Measurements from ENCODE around the gene ELFN2. TPM values are rescaled to one million over a fixed set of nuclear protein-coding genes. Genes with fewer than 3 reads are reported as not detected.

Gene ELFN2
- total RNA-seq, 1 donor from 2014 or later: under 0.01 TPM

DNA sequence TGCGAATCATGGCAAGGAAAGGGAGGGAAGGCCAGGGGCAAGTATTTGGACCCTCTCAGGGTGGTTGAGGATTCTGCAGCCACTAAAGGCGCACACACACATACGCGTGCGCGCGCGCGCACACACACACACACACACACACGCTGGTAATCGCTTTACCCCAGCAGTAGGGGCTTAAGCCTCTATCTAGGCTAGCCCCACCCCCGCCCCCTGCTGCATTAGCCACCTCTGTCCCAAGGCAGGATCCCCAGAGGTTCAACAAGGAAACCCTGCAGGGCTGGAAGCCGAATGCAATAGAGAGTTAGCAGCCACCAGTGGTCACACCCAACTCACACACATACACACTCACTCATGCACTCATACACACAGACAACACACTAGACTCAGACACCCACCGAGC, 28.6 kb upstream of the ELFN2 start:
- Histone ChIP-seq H3K9me3 (ENCODE audit: control insufficient read depth in 3 of 3, low read length in 3 of 3) (peaks cover 0 to 7% (median 0%) of the 10 kb centered on the region in 3 donors), H3K4me3 (ENCODE audit: low read length in 3 of 3) (no peak overlapping the region), H3K4me1 (ENCODE audit: control insufficient read depth in 3 of 3, insufficient read depth in 3 of 3, low read length in 3 of 3) (no peaks in the 10 kb centered on the region), H3K9ac (ENCODE audit: low read depth in 1 of 3, low read length in 3 of 3) (no peak overlapping the region), H3K27ac (ENCODE audit: low read depth, low read length) (no peak overlapping the region), H3K36me3 (ENCODE audit: control insufficient read depth in 3 of 3, insufficient read depth in 3 of 3, low read length in 3 of 3) (no peaks in the 10 kb centered on the region), H3K27me3 (ENCODE audit: control insufficient read depth in 3 of 3, insufficient read depth in 3 of 3, low read length in 3 of 3) (peaks cover 33 to 42% (median 37%) of the 10 kb centered on the region in 3 donors)

DNA sequence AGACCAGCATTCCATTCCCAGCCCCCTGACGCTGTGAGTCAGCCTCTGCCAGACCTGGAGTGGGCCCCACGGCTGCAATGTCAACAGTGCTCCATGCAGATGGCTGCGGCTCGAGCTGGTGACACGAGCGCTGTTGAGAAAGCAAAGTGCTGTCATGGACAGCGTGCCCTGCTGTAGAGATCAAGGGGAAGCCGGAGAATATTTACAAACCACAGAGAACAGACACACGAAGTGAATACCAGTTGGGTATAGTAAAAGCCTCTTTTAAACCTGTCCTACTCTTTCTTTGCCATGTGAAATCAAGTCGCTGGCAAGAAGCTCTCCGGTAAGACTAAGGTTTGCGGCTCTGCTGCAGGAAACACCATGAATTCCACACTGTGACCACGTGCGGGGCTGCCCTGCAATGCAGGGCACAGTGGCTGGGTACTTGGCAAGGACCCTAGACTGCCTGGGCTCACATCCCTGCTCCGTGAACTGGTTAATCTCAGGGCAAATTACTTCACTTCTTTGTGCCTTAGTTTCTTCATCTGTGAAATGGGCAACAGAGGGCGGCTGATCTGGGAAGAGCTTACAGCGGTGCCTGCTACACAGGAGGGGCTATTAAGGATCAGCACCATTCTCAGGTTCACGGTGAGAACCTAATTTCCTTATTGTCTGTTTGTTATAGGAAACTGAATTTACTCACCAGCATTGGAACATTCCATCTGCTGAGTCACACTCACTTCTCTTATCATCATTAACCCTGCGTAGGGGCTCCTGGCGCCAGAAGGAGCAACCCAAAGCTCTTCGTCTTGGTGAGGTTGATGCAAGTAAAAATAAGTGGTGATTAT, 27.8 kb upstream of the ELFN2 start:
- H3K27me3 ChIP-seq (ENCODE audit: control insufficient read depth in 3 of 3, insufficient read depth in 3 of 3, low read length in 3 of 3): peaks cover 33 to 49% (median 44%) of the 10 kb centered on the region in 3 donors
- peaks cover 0 to 8% (median 0%) of the 10 kb centered on the region in 3 donors for H3K9me3 ChIP-seq (ENCODE audit: control insufficient read depth in 3 of 3, low read length in 3 of 3)
- H3K36me3 ChIP-seq (ENCODE audit: control insufficient read depth in 3 of 3, insufficient read depth in 3 of 3, low read length in 3 of 3): no peaks in the 10 kb centered on the region
- H3K27ac ChIP-seq (ENCODE audit: low read depth, low read length): no peak overlapping the region
- no peak overlapping the region for H3K4me3 ChIP-seq (ENCODE audit: low read length in 3 of 3)
- no peaks in the 10 kb centered on the region for H3K4me1 ChIP-seq (ENCODE audit: control insufficient read depth in 3 of 3, insufficient read depth in 3 of 3, low read length in 3 of 3)
- no peak overlapping the region for H3K9ac ChIP-seq (ENCODE audit: low read depth in 1 of 3, low read length in 3 of 3)

DNA sequence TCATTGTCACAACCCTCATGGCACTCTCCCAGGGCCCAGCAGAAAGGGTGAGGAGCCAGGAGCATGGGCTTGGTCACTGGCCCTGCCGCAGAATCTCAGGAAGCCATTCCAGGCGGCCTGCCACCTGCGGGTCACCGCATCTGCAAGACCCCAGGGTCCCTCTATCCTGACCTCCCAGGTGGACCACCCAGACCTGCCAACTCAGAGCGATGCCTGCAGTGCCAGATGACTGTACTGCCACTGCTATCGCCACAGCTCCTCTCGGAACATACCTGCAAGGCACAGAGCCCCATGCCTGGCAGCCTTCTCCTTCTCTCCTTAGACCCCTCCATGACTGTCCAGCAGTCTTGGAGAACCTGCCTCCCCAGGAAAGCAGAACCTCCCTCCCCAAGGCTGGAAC, 26.4 kb upstream of the ELFN2 start:
- Histone ChIP-seq H3K4me1 (ENCODE audit: control insufficient read depth in 3 of 3, insufficient read depth in 3 of 3, low read length in 3 of 3) (no peaks in the 10 kb centered on the region), H3K9me3 (ENCODE audit: control insufficient read depth in 3 of 3, low read length in 3 of 3) (peaks cover 0 to 8% (median 0%) of the 10 kb centered on the region in 3 donors), H3K4me3 (ENCODE audit: low read length in 3 of 3) (no peak overlapping the region), H3K27me3 (ENCODE audit: control insufficient read depth in 3 of 3, insufficient read depth in 3 of 3, low read length in 3 of 3) (peaks cover 44 to 62% (median 57%) of the 10 kb centered on the region in 3 donors), H3K9ac (ENCODE audit: low read depth in 1 of 3, low read length in 3 of 3) (no peak overlapping the region), H3K27ac (ENCODE audit: low read depth, low read length) (no peak overlapping the region), H3K36me3 (ENCODE audit: control insufficient read depth in 3 of 3, insufficient read depth in 3 of 3, low read length in 3 of 3) (no peaks in the 10 kb centered on the region)

DNA sequence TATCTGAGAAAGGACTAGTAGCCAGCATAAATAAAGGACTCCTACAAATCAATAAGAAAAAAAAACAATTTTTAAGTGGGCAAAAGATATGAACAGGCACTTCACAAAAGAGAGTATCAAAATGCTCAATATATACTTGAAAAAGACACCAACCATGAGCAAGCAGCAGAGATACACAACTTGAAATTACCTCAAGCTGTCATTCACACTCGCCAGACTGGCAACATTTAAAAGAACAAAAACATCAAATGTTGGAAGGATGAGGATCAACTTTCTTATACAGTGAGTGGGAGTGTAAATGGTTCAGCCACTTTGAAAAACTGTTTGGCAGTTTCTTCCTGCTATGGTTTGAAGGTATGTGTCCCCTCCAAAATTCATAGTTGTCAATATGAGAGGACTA, 23.9 kb upstream of the ELFN2 start:
- H3K9ac ChIP-seq (ENCODE audit: low read depth in 1 of 3, low read length in 3 of 3): no peak overlapping the region
- H3K4me3 ChIP-seq (ENCODE audit: low read length in 3 of 3): no peak overlapping the region
- H3K36me3 ChIP-seq (ENCODE audit: control insufficient read depth in 3 of 3, insufficient read depth in 3 of 3, low read length in 3 of 3): no peaks in the 10 kb centered on the region
- H3K4me1 ChIP-seq (ENCODE audit: control insufficient read depth in 3 of 3, insufficient read depth in 3 of 3, low read length in 3 of 3): no peaks in the 10 kb centered on the region
- H3K9me3 ChIP-seq (ENCODE audit: control insufficient read depth in 3 of 3, low read length in 3 of 3): peaks cover 0 to 8% (median 0%) of the 10 kb centered on the region in 3 donors
- H3K27me3 ChIP-seq (ENCODE audit: control insufficient read depth in 3 of 3, insufficient read depth in 3 of 3, low read length in 3 of 3): peaks cover 44 to 59% (median 54%) of the 10 kb centered on the region in 3 donors
- H3K27ac ChIP-seq (ENCODE audit: low read depth, low read length): no peak overlapping the region

DNA sequence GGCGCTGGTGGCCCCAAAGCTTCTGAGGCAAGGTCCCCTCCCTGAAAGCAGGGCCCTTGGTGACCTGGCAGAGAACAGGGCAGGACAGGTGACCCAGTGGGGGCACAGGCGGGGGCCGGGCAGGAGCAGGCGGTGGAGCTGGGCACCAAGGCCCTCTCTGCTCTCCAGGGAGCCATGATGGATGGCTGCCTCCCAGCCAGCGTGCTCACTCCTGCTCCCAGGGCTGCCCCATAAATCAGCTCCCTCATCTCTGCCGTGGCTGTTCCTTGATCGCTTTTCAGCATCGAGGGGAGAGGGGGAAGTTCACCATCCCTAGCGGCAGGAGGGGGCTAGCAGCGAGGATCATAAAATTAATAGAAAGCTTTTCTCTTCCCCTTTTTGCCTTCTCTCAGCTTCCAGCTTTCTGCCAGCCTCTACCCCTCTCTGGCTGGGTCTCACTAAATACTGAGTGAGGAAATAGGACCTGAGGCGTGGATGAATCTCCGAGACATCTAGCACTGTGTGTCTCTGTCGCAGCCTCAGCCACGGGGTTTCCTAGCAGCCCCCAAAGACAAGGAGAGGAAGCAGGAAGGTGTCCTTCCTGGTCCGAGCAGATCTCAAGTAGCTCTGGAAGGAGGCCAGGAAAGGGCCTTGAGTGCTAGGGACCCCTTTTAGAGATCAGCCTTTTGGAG, 22.2 kb upstream of the ELFN2 start:
- no peak overlapping the region for H3K9ac ChIP-seq (ENCODE audit: low read depth in 1 of 3, low read length in 3 of 3)
- H3K27ac ChIP-seq (ENCODE audit: low read depth, low read length): no peak overlapping the region
- no peaks in the 10 kb centered on the region for H3K36me3 ChIP-seq (ENCODE audit: control insufficient read depth in 3 of 3, insufficient read depth in 3 of 3, low read length in 3 of 3)
- no peaks in the 10 kb centered on the region for H3K4me1 ChIP-seq (ENCODE audit: control insufficient read depth in 3 of 3, insufficient read depth in 3 of 3, low read length in 3 of 3)
- peaks cover 0 to 8% (median 0%) of the 10 kb centered on the region in 3 donors for H3K9me3 ChIP-seq (ENCODE audit: control insufficient read depth in 3 of 3, low read length in 3 of 3)
- H3K4me3 ChIP-seq (ENCODE audit: low read length in 3 of 3): no peak overlapping the region
- peaks cover 34 to 46% (median 45%) of the 10 kb centered on the region in 3 donors for H3K27me3 ChIP-seq (ENCODE audit: control insufficient read depth in 3 of 3, insufficient read depth in 3 of 3, low read length in 3 of 3)

DNA sequence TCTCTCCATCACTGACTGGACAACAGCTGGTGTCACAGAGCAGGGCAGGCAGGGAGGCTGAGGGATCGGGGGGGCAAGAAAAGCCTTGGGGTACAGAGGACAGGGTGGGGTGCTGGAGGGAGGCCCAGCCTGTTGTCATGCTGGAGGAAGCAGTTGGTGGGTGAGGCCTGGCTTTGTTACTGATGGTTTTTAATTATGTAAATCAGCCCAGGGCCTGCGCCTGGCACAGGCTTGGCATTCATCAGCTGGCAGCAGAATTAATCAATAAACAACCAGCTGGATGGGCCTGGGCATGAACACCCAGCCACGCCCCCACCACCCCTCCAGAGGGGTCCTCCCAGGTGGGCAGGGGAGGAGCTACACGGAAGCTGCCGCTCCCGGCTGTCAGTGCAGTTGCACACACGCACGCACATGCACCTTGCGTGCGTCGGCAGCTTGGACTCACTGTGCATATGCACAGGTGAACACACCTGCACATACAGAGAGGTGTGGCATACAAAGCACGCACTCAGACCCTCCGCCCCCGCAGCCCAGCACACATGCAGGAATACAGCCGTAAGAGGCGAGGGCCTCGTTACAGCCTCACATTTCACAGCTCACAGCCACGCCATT, 21.3 kb upstream of the ELFN2 start:
- Histone ChIP-seq H3K27me3 (ENCODE audit: control insufficient read depth in 3 of 3, insufficient read depth in 3 of 3, low read length in 3 of 3) (peaks cover 27 to 42% (median 41%) of the 10 kb centered on the region in 3 donors), H3K36me3 (ENCODE audit: control insufficient read depth in 3 of 3, insufficient read depth in 3 of 3, low read length in 3 of 3) (no peaks in the 10 kb centered on the region), H3K4me3 (ENCODE audit: low read length in 3 of 3) (no peak overlapping the region), H3K9me3 (ENCODE audit: control insufficient read depth in 3 of 3, low read length in 3 of 3) (peaks cover 0 to 8% (median 0%) of the 10 kb centered on the region in 3 donors), H3K4me1 (ENCODE audit: control insufficient read depth in 3 of 3, insufficient read depth in 3 of 3, low read length in 3 of 3) (no peaks in the 10 kb centered on the region), H3K27ac (ENCODE audit: low read depth, low read length) (no peak overlapping the region), H3K9ac (ENCODE audit: low read depth in 1 of 3, low read length in 3 of 3) (no peak overlapping the region)

DNA sequence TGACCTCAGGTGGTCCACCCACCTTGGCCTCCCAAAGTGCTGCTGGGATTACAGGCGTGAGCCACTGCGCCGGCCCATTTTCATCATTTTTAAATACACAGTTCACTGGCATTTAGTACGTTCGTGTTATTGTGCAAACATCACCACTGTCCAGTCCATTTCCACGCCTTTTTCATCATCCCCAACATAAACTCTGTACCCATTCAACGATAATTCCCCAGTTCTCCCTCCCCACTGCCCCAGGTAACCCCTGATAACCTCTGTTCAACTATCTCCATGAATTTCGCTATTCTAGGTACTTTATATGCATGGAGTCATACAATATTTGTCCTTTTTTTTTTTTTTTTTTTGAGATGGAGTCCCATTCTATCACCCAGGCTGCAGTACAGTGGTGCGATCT, 18.2 kb upstream of the ELFN2 start:
- Histone ChIP-seq H3K27ac (ENCODE audit: low read depth, low read length) (no peak overlapping the region), H3K4me3 (ENCODE audit: low read length in 3 of 3) (no peak overlapping the region), H3K36me3 (ENCODE audit: control insufficient read depth in 3 of 3, insufficient read depth in 3 of 3, low read length in 3 of 3) (no peaks in the 10 kb centered on the region), H3K27me3 (ENCODE audit: control insufficient read depth in 3 of 3, insufficient read depth in 3 of 3, low read length in 3 of 3) (peaks cover 32 to 45% (median 44%) of the 10 kb centered on the region in 3 donors), H3K9me3 (ENCODE audit: control insufficient read depth in 3 of 3, low read length in 3 of 3) (peaks cover 4 to 8% (median 5%) of the 10 kb centered on the region in 3 donors), H3K4me1 (ENCODE audit: control insufficient read depth in 3 of 3, insufficient read depth in 3 of 3, low read length in 3 of 3) (no peaks in the 10 kb centered on the region), H3K9ac (ENCODE audit: low read depth in 1 of 3, low read length in 3 of 3) (no peak overlapping the region)

- no peak overlapping the region for H3K27ac ChIP-seq (ENCODE audit: low read depth, low read length)
- H3K4me1 ChIP-seq (ENCODE audit: control insufficient read depth in 3 of 3, insufficient read depth in 3 of 3, low read length in 3 of 3): no peaks in the 10 kb centered on the region
- peaks cover 24 to 39% (median 33%) of the 10 kb centered on the region in 3 donors for H3K27me3 ChIP-seq (ENCODE audit: control insufficient read depth in 3 of 3, insufficient read depth in 3 of 3, low read length in 3 of 3)
- no peaks in the 10 kb centered on the region for H3K36me3 ChIP-seq (ENCODE audit: control insufficient read depth in 3 of 3, insufficient read depth in 3 of 3, low read length in 3 of 3)
- no peak overlapping the region for H3K9ac ChIP-seq (ENCODE audit: low read depth in 1 of 3, low read length in 3 of 3)
- no peak overlapping the region for H3K4me3 ChIP-seq (ENCODE audit: low read length in 3 of 3)
- H3K9me3 ChIP-seq (ENCODE audit: control insufficient read depth in 3 of 3, low read length in 3 of 3): peaks cover 4 to 8% (median 5%) of the 10 kb centered on the region in 3 donors
Observed at GRCh38 chr22:37443977-37444376, 16.7 kb upstream of the ELFN2 start.

DNA sequence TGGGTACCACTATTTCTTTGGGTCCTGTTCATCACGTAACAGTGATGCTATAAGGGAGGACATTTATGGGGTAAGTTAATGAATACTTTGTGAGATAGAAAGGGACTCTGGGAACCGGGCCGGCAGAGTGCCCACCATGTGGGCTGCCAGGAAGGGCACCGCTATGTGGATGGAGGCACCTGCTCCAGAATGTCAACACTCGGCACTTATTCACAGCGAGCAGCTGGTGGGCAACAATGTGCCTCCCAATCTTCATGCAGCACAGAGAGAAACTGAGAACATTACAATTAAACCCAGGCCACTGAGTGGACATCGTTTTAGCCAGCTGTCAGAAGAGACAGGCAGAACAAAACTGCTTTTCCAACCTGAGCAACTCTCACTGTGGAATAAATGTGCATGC, 15.8 kb upstream of the ELFN2 start:
- no peak overlapping the region for H3K4me3 ChIP-seq (ENCODE audit: low read length in 3 of 3)
- H3K27ac ChIP-seq (ENCODE audit: low read depth, low read length): no peak overlapping the region
- H3K36me3 ChIP-seq (ENCODE audit: control insufficient read depth in 3 of 3, insufficient read depth in 3 of 3, low read length in 3 of 3): no peaks in the 10 kb centered on the region
- no peak overlapping the region for H3K9ac ChIP-seq (ENCODE audit: low read depth in 1 of 3, low read length in 3 of 3)
- peaks cover 4 to 8% (median 5%) of the 10 kb centered on the region in 3 donors for H3K9me3 ChIP-seq (ENCODE audit: control insufficient read depth in 3 of 3, low read length in 3 of 3)
- H3K27me3 ChIP-seq (ENCODE audit: control insufficient read depth in 3 of 3, insufficient read depth in 3 of 3, low read length in 3 of 3): peaks cover 19 to 36% (median 27%) of the 10 kb centered on the region in 3 donors
- H3K4me1 ChIP-seq (ENCODE audit: control insufficient read depth in 3 of 3, insufficient read depth in 3 of 3, low read length in 3 of 3): no peaks in the 10 kb centered on the region

All from skeletal muscle tissue (tissue), 4 donors.